Measurements from ENCODE around the gene DDX18. TPM values are rescaled to one million over a fixed set of nuclear protein-coding genes. Genes with fewer than 3 reads are reported as not detected.

The DDX18 gene
- total RNA-seq, 2 donors from 2014 or later = 23.2 to 24.5 TPM

DNA sequence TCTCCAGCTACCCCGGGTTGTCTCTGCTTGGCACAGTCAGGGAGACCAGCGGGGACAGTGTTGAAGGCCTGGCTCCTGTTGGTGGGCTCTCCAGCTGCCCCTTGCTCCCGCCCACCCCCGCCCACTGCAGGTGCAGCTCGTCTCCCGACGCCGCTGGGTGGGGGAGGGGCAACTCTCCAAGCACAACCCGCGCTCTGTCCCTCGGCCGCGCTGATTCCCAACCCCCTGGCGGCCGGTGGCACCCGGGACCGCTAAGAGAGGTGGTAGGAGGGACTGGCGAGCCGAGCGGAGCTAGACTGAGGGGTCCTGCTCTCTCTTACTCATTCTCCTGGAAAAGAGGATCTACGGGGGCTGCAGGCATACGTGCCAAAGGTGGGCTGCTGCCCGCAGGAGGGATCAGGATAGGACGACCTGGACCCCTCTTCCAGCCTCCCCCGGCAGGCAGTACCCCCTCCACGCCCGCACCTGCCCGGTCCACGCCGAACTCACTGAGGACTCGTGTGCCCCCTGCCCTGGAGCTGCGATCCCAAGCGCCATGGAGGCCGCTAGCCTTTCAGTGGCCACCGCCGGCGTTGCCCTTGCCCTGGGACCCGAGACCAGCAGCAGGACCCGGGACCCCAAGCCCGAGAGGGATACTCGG is 44.5 kb downstream of the DDX18 start:
- no peak overlapping the region for H3K4me3 ChIP-seq
- TF ChIP-seq, protein P1, sequence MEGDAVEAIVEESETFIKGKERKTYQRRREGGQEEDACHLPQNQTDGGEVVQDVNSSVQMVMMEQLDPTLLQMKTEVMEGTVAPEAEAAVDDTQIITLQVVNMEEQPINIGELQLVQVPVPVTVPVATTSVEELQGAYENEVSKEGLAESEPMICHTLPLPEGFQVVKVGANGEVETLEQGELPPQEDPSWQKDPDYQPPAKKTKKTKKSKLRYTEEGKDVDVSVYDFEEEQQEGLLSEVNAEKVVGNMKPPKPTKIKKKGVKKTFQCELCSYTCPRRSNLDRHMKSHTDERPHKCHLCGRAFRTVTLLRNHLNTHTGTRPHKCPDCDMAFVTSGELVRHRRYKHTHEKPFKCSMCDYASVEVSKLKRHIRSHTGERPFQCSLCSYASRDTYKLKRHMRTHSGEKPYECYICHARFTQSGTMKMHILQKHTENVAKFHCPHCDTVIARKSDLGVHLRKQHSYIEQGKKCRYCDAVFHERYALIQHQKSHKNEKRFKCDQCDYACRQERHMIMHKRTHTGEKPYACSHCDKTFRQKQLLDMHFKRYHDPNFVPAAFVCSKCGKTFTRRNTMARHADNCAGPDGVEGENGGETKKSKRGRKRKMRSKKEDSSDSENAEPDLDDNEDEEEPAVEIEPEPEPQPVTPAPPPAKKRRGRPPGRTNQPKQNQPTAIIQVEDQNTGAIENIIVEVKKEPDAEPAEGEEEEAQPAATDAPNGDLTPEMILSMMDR (IDR thresholded peaks at IDR 0.05) = no peak
- H3K4me1 ChIP-seq = no peaks in the 10 kb centered on the region
- DNase-seq (ENCODE audit: low spot score) = no peak
- peaks cover 0 to 4% of the 10 kb centered on the region in 2 donors for H3K9me3 ChIP-seq
- H3K27ac ChIP-seq = no peak overlapping the region
- H3K27me3 ChIP-seq = peaks cover 0 to 2% of the 10 kb centered on the region in 2 donors
- H3K36me3 ChIP-seq = no peaks in the 10 kb centered on the region

- no peak overlapping the region for H3K4me3 ChIP-seq
- no peaks in the 10 kb centered on the region for H3K36me3 ChIP-seq
- DNase-seq (ENCODE audit: low spot score) = no peak
- TF ChIP-seq, protein P1 (IDR thresholded peaks at IDR 0.05) = no peak
- H3K9me3 ChIP-seq = peaks cover 0 to 4% of the 10 kb centered on the region in 2 donors
- no peak overlapping the region for H3K27ac ChIP-seq
- peaks cover 0 to 2% of the 10 kb centered on the region in 2 donors for H3K27me3 ChIP-seq
- H3K4me1 ChIP-seq = no peaks in the 10 kb centered on the region
These were observed 45.0 kb downstream of the DDX18 start for GRCh38 chr2:117859532-117859911.

- Histone ChIP-seq H3K9me3 (peaks cover 0 to 4% of the 10 kb centered on the region in 2 donors), H3K27me3 (peaks cover 0 to 2% of the 10 kb centered on the region in 2 donors), H3K27ac (no peak overlapping the region), H3K36me3 (no peaks in the 10 kb centered on the region), H3K4me1 (no peaks in the 10 kb centered on the region), H3K4me3 (no peak overlapping the region)
- TF ChIP-seq, protein P1 (IDR thresholded peaks at IDR 0.05) = no peak
- no peak for DNase-seq (ENCODE audit: low spot score)
These were observed 45.6 kb downstream of the DDX18 start for GRCh38 chr2:117859924-117860647.

GRCh38 chr2:117862459-117862858 is 48.0 kb downstream of the DDX18 start:
- Histone ChIP-seq H3K4me1 (no peaks in the 10 kb centered on the region), H3K27ac (no peak overlapping the region), H3K4me3 (no peak overlapping the region), H3K36me3 (no peaks in the 10 kb centered on the region), H3K9me3 (peaks cover 0 to 4% of the 10 kb centered on the region in 2 donors), H3K27me3 (peaks cover 0 to 2% of the 10 kb centered on the region in 2 donors)
- no peak for DNase-seq (ENCODE audit: low spot score)
- TF ChIP-seq, protein P1 (IDR thresholded peaks at IDR 0.05) = no peak

GRCh38 chr2:117875786-117876185 is 61.3 kb downstream of the DDX18 start:
- no peak for DNase-seq (ENCODE audit: low spot score)
- no peak overlapping the region for H3K27ac ChIP-seq

More at GRCh38 chr2:117875786-117876185, 61.3 kb downstream of the DDX18 start:
- H3K4me1 ChIP-seq = no peaks in the 10 kb centered on the region
- TF ChIP-seq, protein P1 (IDR thresholded peaks at IDR 0.05) = no peak
- H3K27me3 ChIP-seq = no peaks in the 10 kb centered on the region
- H3K9me3 ChIP-seq = no peaks in the 10 kb centered on the region
- H3K36me3 ChIP-seq = no peaks in the 10 kb centered on the region
- H3K4me3 ChIP-seq = no peak overlapping the region
